ENCODE data around the gene HMGCLL1.

- TF ChIP-seq CTCF (IDR thresholded peaks at IDR 0.05): no peak
- no peak for TF ChIP-seq POLR2AphosphoS5 (IDR thresholded peaks at IDR 0.05; ENCODE audit: insufficient read depth in 1 of 2, low read depth in 1 of 2)
- TF ChIP-seq POLR2A (IDR thresholded peaks at IDR 0.05): no peak
Observed at GRCh38 chr6:55541024-55541423, 38.0 kb downstream of the HMGCLL1 start.

Data from vagina (tissue), 2 donors.